GM13977 (cell line): Measurements from ENCODE around the gene APRT.
"Not testable (repeated sequence)": the region's sequence is repeated elsewhere in the genome, so short reads cannot be mapped to it uniquely, and the experiment has no call there.

ENCODE experiments used
- DNase-seq: peaks from one replicate; pipeline ENCODE4 v3.0.0; 2012; ENCODE audit warnings: low spot score
- in situ Hi-C: fragments of 300-500 bp; cut with MboI; formaldehyde crosslinking; loops from one replicate; pipeline ENCODE4 v1.12.0; 2022; ENCODE audit warnings: low sequenced_read_pairs, low pct_unique_long_range_greater_than_20kb, mixed read lengths, inconsistent platforms; ENCODE audit not compliant: unreplicated experiment
- TF ChIP-seq, protein P1 (sequence below): IDR thresholded peaks from 2 replicates; pipeline ENCODE4 v1.5.1; 2012; ENCODE audit warnings: mild to moderate bottlenecking, control low read depth; ENCODE audit not compliant: insufficient read depth; ENCODE audit errors: extremely low read depth, missing control alignments

The APRT gene

DNA sequence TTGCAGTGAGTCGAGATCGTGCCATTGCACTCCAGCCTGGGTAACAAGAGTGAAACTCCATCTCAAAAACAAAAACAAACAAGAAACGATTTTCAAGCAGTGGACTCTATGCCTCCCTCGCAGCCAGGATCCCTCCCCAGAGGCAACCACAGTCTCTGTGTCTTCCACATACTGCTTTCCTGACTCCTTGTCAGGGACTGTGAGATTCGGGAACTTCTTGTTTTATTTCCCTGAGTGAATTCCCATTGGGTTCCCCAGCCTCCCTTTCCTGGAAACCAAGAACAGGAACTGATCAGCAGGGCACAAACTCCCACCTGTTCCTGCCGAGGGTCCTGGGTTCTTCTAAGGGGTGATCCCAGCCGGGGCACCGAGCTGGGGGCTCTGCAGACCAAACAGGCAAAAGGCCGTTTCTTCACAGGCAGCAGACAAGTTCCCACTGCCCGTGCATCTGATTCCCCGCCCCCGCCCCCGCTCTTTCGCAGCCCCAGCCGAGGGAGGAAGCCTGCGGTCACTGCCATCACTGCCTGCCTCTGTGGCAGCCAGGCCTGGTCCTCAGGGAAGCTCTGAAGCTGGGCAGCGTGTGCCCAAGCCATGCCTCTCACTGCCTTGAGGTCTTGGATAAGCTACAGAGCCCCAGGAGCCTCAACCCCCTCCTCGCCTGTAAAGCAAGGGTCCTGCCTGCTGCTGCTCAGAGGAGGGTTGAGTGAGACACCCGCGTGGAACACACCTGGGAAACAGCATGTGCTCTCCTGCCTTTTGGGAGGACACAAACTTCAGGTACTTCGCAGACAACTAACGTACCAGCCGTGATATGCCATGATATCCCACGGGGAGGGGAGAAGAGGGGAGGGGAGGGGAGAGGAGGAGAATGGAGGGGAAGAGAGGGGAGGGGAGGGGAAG lies 21.2 kb downstream of the APRT start:
- TF ChIP-seq, protein P1, sequence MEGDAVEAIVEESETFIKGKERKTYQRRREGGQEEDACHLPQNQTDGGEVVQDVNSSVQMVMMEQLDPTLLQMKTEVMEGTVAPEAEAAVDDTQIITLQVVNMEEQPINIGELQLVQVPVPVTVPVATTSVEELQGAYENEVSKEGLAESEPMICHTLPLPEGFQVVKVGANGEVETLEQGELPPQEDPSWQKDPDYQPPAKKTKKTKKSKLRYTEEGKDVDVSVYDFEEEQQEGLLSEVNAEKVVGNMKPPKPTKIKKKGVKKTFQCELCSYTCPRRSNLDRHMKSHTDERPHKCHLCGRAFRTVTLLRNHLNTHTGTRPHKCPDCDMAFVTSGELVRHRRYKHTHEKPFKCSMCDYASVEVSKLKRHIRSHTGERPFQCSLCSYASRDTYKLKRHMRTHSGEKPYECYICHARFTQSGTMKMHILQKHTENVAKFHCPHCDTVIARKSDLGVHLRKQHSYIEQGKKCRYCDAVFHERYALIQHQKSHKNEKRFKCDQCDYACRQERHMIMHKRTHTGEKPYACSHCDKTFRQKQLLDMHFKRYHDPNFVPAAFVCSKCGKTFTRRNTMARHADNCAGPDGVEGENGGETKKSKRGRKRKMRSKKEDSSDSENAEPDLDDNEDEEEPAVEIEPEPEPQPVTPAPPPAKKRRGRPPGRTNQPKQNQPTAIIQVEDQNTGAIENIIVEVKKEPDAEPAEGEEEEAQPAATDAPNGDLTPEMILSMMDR = no peak
- DNase-seq = no peak
- in situ Hi-C loops = no loop called here

GRCh38 chr16:88789594-88789993 lies 22.1 kb downstream of the APRT start:
- DNase-seq = no peak
- in situ Hi-C loops = loop anchor here (10.0 kb wide), 1 partner anchor 55 kb away; no protein-coding TSS in a partner anchor
- TF ChIP-seq, protein P1 = no peak

GRCh38 chr16:88788749-88789148 lies 23.0 kb downstream of the APRT start:
- in situ Hi-C loops = loop anchor here (10.0 kb wide), 1 partner anchor 54 kb away; no protein-coding TSS in a partner anchor
- not testable (repeated sequence) for DNase-seq

- in situ Hi-C loops = loop anchor here (10.0 kb wide), 1 partner anchor 53 kb away; no protein-coding TSS in a partner anchor
- TF ChIP-seq, protein P1 = no peak
- no peak for DNase-seq
These were observed 24.0 kb downstream of the APRT start for GRCh38 chr16:88787579-88788314.

DNA sequence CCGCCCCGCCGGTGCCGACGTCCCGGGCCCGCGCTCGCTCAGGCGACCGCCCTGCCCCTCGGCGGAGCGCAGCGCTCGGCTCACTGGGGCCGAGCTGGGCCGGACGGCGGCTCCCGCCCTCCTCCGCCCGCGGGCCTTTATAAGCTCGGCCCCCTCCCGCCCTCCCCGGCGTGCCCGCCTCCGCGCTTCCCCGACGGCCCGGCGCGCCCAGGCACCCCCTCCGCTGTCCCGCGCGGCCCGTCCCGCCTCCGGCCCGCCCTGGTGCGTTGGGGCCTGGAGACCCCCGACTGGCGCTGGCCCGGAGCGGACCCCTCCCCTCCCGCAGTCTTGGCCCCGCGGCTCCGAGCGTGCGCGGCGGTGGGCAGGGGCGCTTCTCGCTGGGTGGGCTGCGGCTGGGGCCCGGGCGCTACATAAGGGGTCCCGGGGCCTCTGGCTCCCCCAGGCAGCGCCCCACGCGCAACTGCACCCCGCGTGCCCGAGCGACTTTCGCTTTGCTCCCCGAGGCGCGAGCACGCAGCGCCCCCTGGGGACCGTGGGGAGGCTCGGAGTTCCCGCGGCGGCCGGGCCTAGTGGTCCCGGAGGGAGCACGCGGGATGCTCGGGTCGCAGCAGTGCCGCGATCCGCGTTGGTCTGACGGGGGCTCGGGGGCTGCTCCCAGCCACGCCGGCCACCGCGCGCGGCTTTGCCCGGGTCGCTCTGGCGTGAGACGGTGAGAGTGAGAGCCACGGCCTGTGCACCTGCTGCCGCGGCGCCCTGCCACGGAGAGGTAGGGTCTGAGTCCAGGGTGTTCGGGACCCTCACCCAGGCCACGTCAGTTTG lies 26.4 kb downstream of the APRT start, which contains the start of gene PIEZO1:
TSS of gene PIEZO1 (minus strand) at position 115 of the 819 bp plus-strand sequence. CDS start 256 bp downstream, outside the sequence.
- in situ Hi-C loops = loop anchor here (10.0 kb wide), 1 partner anchor 51 kb away; no protein-coding TSS in a partner anchor
- TF ChIP-seq, protein P1 = peak; percentile 97
- peak; percentile 91 for DNase-seq

DNA sequence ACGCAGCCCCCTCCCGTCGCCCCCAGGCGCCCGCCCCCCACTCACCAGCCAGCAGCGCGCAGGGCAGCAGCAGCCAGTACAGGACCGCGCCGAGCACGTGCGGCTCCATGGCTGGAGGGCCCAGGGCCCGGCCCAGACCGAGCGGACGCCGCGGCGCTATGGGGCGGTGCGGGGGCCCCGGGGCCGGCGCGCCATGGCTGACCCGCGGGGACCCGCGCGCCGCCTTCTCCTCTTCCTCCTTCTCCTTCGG lies 26.9 kb downstream of the APRT start:
- TF ChIP-seq, protein P1 = no peak
- in situ Hi-C loops = loop anchor here (10.0 kb wide), 1 partner anchor 50 kb away; no protein-coding TSS in a partner anchor
- no peak for DNase-seq
